ENCODE data around the gene USP12.
A peak's percentile ranks its signal among the peaks of the same experiment; 100 is the strongest.
"Not testable (repeated sequence)": the region's sequence is repeated elsewhere in the genome, so short reads cannot be mapped to it uniquely, and the experiment has no call there.

Gene USP12

GRCh38 chr13:27149702-27150101 is 21.9 kb downstream of the USP12 start:
- no peak for DNase-seq (ENCODE audit: low read depth)

GRCh38 chr13:27148900-27149299 is 22.7 kb downstream of the USP12 start:
- no peak for DNase-seq (ENCODE audit: low read depth)

GRCh38 chr13:27147530-27148170 is 24.0 kb downstream of the USP12 start:
- no peak for DNase-seq (ENCODE audit: low read depth)

GRCh38 chr13:27141746-27142145 is 29.9 kb downstream of the USP12 start:
- DNase-seq (ENCODE audit: low read depth) = no peak

GRCh38 chr13:27141159-27141558 is 30.5 kb downstream of the USP12 start:
- DNase-seq (ENCODE audit: low read depth) = not testable (repeated sequence)

- no peak for DNase-seq (ENCODE audit: low read depth)
These were observed 31.6 kb downstream of the USP12 start for GRCh38 chr13:27140060-27140459.

- DNase-seq (ENCODE audit: low read depth) = no peak
These were observed 32.0 kb downstream of the USP12 start for GRCh38 chr13:27139565-27139964.

- DNase-seq (ENCODE audit: low read depth) = no peak
These were observed 33.0 kb downstream of the USP12 start for GRCh38 chr13:27138457-27139093.

- DNase-seq (ENCODE audit: low read depth) = no peak
These were observed 33.9 kb downstream of the USP12 start for GRCh38 chr13:27137759-27138158.

GRCh38 chr13:27135023-27135422 is 36.6 kb downstream of the USP12 start:
- no peak for DNase-seq (ENCODE audit: low read depth)

GRCh38 chr13:27133889-27134288 is 37.7 kb downstream of the USP12 start:
- DNase-seq (ENCODE audit: low read depth) = no peak

- no peak for DNase-seq (ENCODE audit: low read depth)
These were observed 39.1 kb downstream of the USP12 start for GRCh38 chr13:27132538-27132937.

GRCh38 chr13:27131906-27132305 is 39.7 kb downstream of the USP12 start:
- no peak for DNase-seq (ENCODE audit: low read depth)

- DNase-seq (ENCODE audit: low read depth) = peak; percentile 68
These were observed 40.5 kb downstream of the USP12 start for GRCh38 chr13:27130979-27131623.

- DNase-seq (ENCODE audit: low read depth) = no peak
These were observed 41.2 kb downstream of the USP12 start for GRCh38 chr13:27130223-27130978.

GRCh38 chr13:27128825-27129627 is 42.6 kb downstream of the USP12 start:
- DNase-seq (ENCODE audit: low read depth) = no peak

GRCh38 chr13:27126859-27127258 is 44.8 kb downstream of the USP12 start:
- DNase-seq (ENCODE audit: low read depth) = no peak

- DNase-seq (ENCODE audit: low read depth) = no peak
These were observed 46.0 kb downstream of the USP12 start for GRCh38 chr13:27125357-27126282.

- DNase-seq (ENCODE audit: low read depth) = no peak
These were observed 47.0 kb downstream of the USP12 start for GRCh38 chr13:27124571-27124970.

GRCh38 chr13:27123445-27123844 is 48.2 kb downstream of the USP12 start:
- not testable (repeated sequence) for DNase-seq (ENCODE audit: low read depth)

GRCh38 chr13:27122036-27122435 is 49.6 kb downstream of the USP12 start:
- DNase-seq (ENCODE audit: low read depth) = no peak

All from activated gamma-delta T cell treated with anti-CD3 and anti-CD28 coated beads, Interleukin-2, amount 50 U/mL, for 16 hours (primary cell).